NCI-H2107 (cell line): ENCODE measurements around the gene CLIP3.
"Not testable (repeated sequence)": the region's sequence is repeated elsewhere in the genome, so short reads cannot be mapped to it uniquely, and the experiment has no call there.

Experiments used
- DNase-seq: peaks from one replicate; lab custom pipeline; 2025; lab: John Stamatoyannopoulos, UW

Gene CLIP3

GRCh38 chr19:36032251-36033104 is at the start of gene CLIP3:
CLIP3 (minus strand) TSS chr19:36032873; CDS start chr19:36032357, 516 bp downstream.
- peak; percentile 52 for DNase-seq

- no peak for DNase-seq
Measured at GRCh38 chr19:36081894-36082293, 49.2 kb upstream of the CLIP3 start.

GRCh38 chr19:36081385-36081784 is 48.7 kb upstream of the CLIP3 start:
- DNase-seq: no peak

GRCh38 chr19:36079389-36079945 is 46.8 kb upstream of the CLIP3 start:
- DNase-seq: no peak

- no peak for DNase-seq
Measured at GRCh38 chr19:36073121-36073876, 40.6 kb upstream of the CLIP3 start.

- no peak for DNase-seq
Measured at GRCh38 chr19:36072081-36072480, 39.4 kb upstream of the CLIP3 start.

- DNase-seq: not testable (repeated sequence)
Measured at GRCh38 chr19:36068810-36069499, 36.3 kb upstream of the CLIP3 start.

GRCh38 chr19:36067681-36068080 is 35.0 kb upstream of the CLIP3 start:
- no peak for DNase-seq

- no peak for DNase-seq
Measured at GRCh38 chr19:36064826-36065225, 32.2 kb upstream of the CLIP3 start.

- DNase-seq: no peak
Measured at GRCh38 chr19:36061367-36061766, 28.7 kb upstream of the CLIP3 start.

- no peak for DNase-seq
Measured at GRCh38 chr19:36060430-36060829, 27.8 kb upstream of the CLIP3 start.

- DNase-seq: no peak
Measured at GRCh38 chr19:36059180-36059910, 26.7 kb upstream of the CLIP3 start.

GRCh38 chr19:36058481-36059179 is 26.0 kb upstream of the CLIP3 start:
- no peak for DNase-seq

GRCh38 chr19:36054733-36055686 is 22.3 kb upstream of the CLIP3 start, which contains the start of gene WDR62:
WDR62 (plus strand) TSS chr19:36054897; CDS start chr19:36054972, 75 bp downstream.
- DNase-seq: peak; percentile 93

GRCh38 chr19:36054119-36054732 is 21.6 kb upstream of the CLIP3 start, which contains the start of gene THAP8:
THAP8 (minus strand) TSS chr19:36054285; CDS start chr19:36054217, 68 bp downstream.
- peak; percentile 96 for DNase-seq

GRCh38 chr19:36051637-36052036 is 19.0 kb upstream of the CLIP3 start:
- DNase-seq: no peak

- DNase-seq: no peak
Measured at GRCh38 chr19:36051236-36051635, 18.6 kb upstream of the CLIP3 start.

- DNase-seq: no peak
Measured at GRCh38 chr19:36049080-36049698, 16.5 kb upstream of the CLIP3 start.

- no peak for DNase-seq
Measured at GRCh38 chr19:36047835-36048234, 15.2 kb upstream of the CLIP3 start.
